Measurements from ENCODE around the gene LILRB1.
A peak's percentile ranks its signal among the peaks of the same experiment; 100 is the strongest.

DNA sequence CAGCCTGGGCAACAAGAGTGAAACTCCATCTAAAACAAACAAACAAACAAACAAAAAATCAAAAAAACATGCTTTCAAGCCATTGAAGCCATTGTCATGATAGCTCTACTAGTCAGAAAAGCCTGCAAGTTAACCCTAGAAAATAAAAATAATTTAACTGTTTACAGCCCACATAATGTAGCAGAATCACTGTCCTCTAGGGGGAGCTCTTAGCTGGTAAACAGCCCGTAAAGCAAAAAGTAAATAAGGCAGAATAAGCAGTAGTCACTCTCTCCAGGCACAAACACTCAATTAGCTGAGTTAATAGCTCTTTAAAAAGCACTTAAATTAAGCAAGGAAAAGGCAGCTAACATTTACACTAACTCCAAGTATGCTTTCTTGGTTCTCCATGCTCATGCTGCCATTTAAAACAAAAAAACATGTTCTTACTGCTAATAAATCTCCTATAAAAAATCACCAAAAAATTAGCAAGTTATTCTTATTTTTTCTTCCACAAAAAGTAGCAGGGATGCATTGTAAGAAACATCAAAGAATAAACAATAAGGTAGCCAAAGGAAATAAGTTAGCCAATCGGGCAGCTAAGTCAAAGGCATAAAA lies 43.8 kb downstream of the LILRB1 start:
- TF ChIP-seq, protein P1, sequence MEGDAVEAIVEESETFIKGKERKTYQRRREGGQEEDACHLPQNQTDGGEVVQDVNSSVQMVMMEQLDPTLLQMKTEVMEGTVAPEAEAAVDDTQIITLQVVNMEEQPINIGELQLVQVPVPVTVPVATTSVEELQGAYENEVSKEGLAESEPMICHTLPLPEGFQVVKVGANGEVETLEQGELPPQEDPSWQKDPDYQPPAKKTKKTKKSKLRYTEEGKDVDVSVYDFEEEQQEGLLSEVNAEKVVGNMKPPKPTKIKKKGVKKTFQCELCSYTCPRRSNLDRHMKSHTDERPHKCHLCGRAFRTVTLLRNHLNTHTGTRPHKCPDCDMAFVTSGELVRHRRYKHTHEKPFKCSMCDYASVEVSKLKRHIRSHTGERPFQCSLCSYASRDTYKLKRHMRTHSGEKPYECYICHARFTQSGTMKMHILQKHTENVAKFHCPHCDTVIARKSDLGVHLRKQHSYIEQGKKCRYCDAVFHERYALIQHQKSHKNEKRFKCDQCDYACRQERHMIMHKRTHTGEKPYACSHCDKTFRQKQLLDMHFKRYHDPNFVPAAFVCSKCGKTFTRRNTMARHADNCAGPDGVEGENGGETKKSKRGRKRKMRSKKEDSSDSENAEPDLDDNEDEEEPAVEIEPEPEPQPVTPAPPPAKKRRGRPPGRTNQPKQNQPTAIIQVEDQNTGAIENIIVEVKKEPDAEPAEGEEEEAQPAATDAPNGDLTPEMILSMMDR (IDR thresholded peaks at IDR 0.05) = peak; percentile 91
- TF ChIP-seq ZFX (IDR thresholded peaks at IDR 0.05; ENCODE audit: borderline replicate concordance) = no peak

Data from 22Rv1 (cell line).